ENCODE data around the gene C1orf210.

The C1orf210 gene

DNA sequence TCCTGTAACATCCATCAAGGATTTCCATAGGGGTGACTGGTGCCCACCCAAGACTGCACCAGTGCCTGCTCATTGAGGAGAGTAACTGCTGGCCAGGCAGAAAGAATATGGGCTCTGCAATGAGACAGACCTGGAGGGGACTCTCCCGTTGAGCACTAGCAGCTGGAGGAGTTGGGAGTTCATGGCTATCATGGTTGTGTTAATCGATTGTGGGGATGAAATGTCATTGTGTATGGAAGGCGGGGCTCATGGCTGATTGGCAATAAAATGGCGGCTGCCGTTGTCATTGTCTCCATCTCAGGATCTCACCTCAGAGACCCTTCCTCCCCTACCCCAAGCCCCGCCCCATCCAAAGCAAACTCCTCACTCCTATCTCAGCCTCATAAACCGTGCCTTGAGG lies 11.7 kb downstream of the C1orf210 start:
- no peak for DNase-seq (ENCODE audit: low read depth)

GRCh38 chr1:43272576-43273571 lies 12.5 kb downstream of the C1orf210 start:
- no peak for DNase-seq (ENCODE audit: low read depth)

- DNase-seq (ENCODE audit: low read depth) = no peak
Measured at GRCh38 chr1:43272161-43272560, 13.2 kb downstream of the C1orf210 start.

- DNase-seq (ENCODE audit: low read depth) = no peak
Measured at GRCh38 chr1:43271186-43272118, 13.9 kb downstream of the C1orf210 start.

DNA sequence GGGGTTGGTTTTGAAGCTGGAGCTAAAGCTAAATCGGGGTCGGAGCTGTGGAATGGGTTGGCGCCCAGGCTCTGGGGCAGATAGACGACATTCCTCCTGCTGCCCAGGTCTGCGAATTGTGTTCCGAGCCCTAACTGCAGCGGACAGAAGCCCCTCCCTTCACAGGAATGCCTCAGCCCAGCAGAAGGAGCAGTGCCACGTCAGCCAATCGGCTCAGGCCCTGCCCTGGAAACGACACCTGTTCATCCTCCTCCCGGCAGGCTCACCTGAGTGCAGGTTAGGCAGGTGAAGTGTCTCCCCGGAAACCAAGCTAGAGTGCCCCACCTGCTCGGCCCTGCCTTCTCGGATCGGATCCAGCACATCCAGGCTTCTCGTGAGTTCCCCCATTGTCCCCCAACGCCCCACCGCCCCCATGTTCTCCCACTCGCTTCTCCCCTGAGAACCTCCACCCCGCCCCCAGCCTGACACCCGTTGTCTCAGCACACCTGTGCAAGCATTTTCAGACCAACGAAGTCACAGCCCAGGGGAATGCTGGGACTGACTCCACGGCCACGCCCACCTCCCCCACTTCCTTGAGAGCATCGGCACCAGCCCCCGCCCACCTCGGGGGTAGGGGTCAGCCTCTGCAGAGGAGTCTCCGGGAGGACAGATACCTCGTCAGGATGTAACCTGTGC lies 14.8 kb downstream of the C1orf210 start:
- DNase-seq (ENCODE audit: low read depth) = no peak

GRCh38 chr1:43269627-43270375 lies 15.6 kb downstream of the C1orf210 start, which contains the start of gene TMEM125:
TMEM125 (plus strand) TSS chr1:43269983; CDS start chr1:43272723, 2,740 bp downstream.
- no peak for DNase-seq (ENCODE audit: low read depth)

DNA sequence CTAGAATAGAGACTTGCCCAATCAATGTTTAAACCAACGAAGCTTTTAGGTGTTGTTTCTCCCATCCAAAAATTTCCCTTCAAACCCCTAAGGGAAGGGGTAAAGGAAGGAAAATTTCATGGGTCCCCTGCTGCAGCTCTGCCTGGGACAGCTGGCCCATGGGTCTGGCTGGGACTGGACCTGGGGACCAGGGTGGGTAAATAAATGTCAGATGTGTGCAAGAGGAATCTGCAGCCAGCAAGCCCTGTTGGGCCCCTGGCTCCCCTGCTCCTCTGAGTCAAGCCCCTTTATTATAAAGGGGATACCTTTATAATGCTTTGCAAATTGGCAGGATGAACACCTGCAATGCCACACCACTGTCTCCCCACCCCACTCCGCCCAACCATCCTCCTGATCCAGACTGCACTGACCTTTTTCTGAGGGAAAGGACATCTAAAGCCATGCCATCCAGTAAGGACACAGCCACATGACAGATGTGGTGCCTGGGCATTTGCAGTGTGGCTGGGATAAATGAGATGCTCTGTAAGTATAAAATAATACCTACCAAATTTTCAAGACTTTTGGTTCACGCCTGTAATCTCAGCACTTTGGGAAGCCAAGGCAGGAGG lies 17.5 kb downstream of the C1orf210 start:
- no peak for DNase-seq (ENCODE audit: low read depth)

DNA sequence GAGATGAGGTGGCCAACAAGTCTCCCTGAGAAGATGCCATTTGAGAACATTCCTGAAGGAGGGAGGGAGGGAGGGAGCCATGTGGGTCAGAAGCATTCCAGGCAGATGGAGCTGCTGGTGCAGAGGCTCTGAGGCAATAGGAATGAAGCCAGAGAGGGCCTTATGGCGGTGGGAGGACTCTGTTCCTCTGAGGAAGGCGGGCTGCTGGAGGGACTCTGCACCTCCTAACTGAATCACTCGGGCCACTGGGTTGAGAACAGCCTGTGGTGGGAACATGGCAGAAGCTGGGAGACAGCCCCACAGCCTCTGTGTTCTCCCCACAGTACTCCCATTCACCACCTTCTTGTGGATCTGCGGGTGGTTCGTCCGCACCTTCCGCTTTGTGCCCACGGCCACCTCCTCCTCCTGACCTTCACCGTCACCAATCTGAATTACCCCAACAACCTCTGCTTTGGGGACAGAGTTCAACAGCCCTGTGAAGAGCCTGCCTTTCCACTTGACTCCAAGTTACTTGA lies 18.0 kb downstream of the C1orf210 start:
- DNase-seq (ENCODE audit: low read depth) = peak; percentile 57

GRCh38 chr1:43266881-43267280 lies 18.5 kb downstream of the C1orf210 start:
- DNase-seq (ENCODE audit: low read depth) = no peak

- DNase-seq (ENCODE audit: low read depth) = no peak
Measured at GRCh38 chr1:43265431-43265830, 19.9 kb downstream of the C1orf210 start.

- DNase-seq (ENCODE audit: low read depth) = no peak
Measured at GRCh38 chr1:43258370-43258769, 27.0 kb downstream of the C1orf210 start.

GRCh38 chr1:43256675-43257570 lies 28.5 kb downstream of the C1orf210 start:
- no peak for DNase-seq (ENCODE audit: low read depth)

GRCh38 chr1:43255438-43256210 lies 29.8 kb downstream of the C1orf210 start:
- no peak for DNase-seq (ENCODE audit: low read depth)

- DNase-seq (ENCODE audit: low read depth) = no peak
Measured at GRCh38 chr1:43253876-43254275, 31.5 kb downstream of the C1orf210 start.

DNA sequence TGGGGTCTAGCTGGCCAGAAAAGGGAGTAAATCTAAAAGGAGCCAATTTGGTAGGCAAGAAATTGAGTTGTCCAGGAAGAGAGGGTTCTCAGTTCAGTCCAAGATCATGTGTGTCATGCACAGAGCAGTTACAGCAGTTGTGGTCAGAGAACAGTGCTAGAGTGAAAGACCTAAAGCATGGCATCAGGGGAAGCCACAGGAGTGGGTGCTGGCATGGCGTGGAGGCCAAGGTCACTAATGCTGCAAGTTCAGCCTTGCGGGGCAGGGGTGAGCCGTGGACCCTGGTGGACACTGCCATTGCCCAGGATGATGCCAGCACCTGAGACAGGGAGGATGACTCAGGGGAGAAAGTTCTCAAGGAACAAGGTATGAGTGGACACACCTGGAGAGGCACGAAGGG lies 32.2 kb downstream of the C1orf210 start:
- DNase-seq (ENCODE audit: low read depth) = no peak

GRCh38 chr1:43252225-43252624 lies 33.2 kb downstream of the C1orf210 start:
- no peak for DNase-seq (ENCODE audit: low read depth)

GRCh38 chr1:43251024-43251423 lies 34.4 kb downstream of the C1orf210 start:
- DNase-seq (ENCODE audit: low read depth) = no peak

GRCh38 chr1:43250351-43250761 lies 35.0 kb downstream of the C1orf210 start:
- no peak for DNase-seq (ENCODE audit: low read depth)
